IMR-90 (cell line): ENCODE data around the gene GNAT3. TPM values are rescaled to one million over a fixed set of nuclear protein-coding genes. Genes with fewer than 3 reads are reported as not detected.

Experiments
- ATAC-seq: fragments of 200-7000 bp; cut with Tn5 transposase; 2 replicates; pipeline ENCODE4 v1.9.1; 2020; ENCODE audit warnings: low read depth, mild to moderate bottlenecking, moderate library complexity
- BruUV-seq: library from RNA; stranded (reverse); fragments of 400-500 nt; replicated peaks from 2 replicates; lab custom pipeline; 2021; lab: Mats Ljungman, UMichigan
- CTCF ChIA-PET: fragments of 300-600 bp; formaldehyde crosslinking; extraction: SDS; loops from one replicate; lab custom pipeline; 2021; ENCODE audit warnings: antibody characterized with exemption; lab: Yijun Ruan, JAX
- POLR2A ChIA-PET: fragments of 300-600 bp; sonication (Branson Sonifier 250); formaldehyde crosslinking; loops from one replicate; lab custom pipeline; 2022; ENCODE audit warnings: antibody characterized with exemption; ENCODE audit not compliant: unreplicated experiment; lab: Charles Lee
- DNase-seq: peaks from one replicate; pipeline ENCODE4 v3.0.0; 2013
- H2AFZ ChIP-seq: replicated peaks from 2 replicates; pipeline ENCODE3; 2013; ENCODE audit warnings: low read length, mild to moderate bottlenecking; ENCODE audit not compliant: poor library complexity
- H2AK5ac ChIP-seq: 2 replicates; pipeline ENCODE4 v1.6.1; 2013; ENCODE audit warnings: low read depth, low read length, inconsistent platforms
- H2AK9ac ChIP-seq: replicated peaks from 2 replicates; pipeline ENCODE3; 2013; ENCODE audit warnings: mild to moderate bottlenecking, low read depth, low read length, moderate library complexity; ENCODE audit not compliant: poor library complexity
- H2BK120ac ChIP-seq: 2 replicates; pipeline ENCODE4 v1.6.1; 2013; ENCODE audit warnings: low read depth, low read length, inconsistent platforms
- H2BK15ac ChIP-seq: 3 replicates; pipeline ENCODE4 v1.6.1; 2013; ENCODE audit warnings: low read depth, low read length, inconsistent platforms
- H2BK20ac ChIP-seq: 2 replicates; pipeline ENCODE4 v1.6.1; 2013; ENCODE audit warnings: low read depth, mild to moderate bottlenecking, inconsistent platforms, low read length, moderate library complexity
- H2BK5ac ChIP-seq: 2 replicates; pipeline ENCODE4 v1.6.1; 2013; ENCODE audit warnings: mild to moderate bottlenecking, low read depth, low read length, inconsistent platforms; ENCODE audit not compliant: poor library complexity, severe bottlenecking
- H3K14ac ChIP-seq: replicated peaks from 2 replicates; pipeline ENCODE4 v1.6.1; 2013; ENCODE audit warnings: low read depth, low read length, inconsistent platforms
- H3K18ac ChIP-seq: 2 replicates; pipeline ENCODE4 v1.6.1; 2013; ENCODE audit warnings: low read depth, low read length, control low read depth
- H3K23ac ChIP-seq: 2 replicates; pipeline ENCODE4 v1.6.1; 2013; ENCODE audit warnings: low read depth, low read length, inconsistent platforms
- H3K27ac ChIP-seq: 2 replicates; pipeline ENCODE4 v1.5.1; 2013; ENCODE audit warnings: mild to moderate bottlenecking, control low read depth, low read length; ENCODE audit not compliant: insufficient read depth
- H3K27me3 ChIP-seq: 2 replicates; pipeline ENCODE4 v1.6.1; 2013; ENCODE audit warnings: low read length; ENCODE audit not compliant: control insufficient read depth, insufficient read depth
- H3K36me3 ChIP-seq: 2 replicates; pipeline ENCODE4 v1.6.1; 2013; ENCODE audit warnings: low read length, mixed read lengths; ENCODE audit not compliant: control insufficient read depth, insufficient read depth
- H3K4ac ChIP-seq: 2 replicates; pipeline ENCODE4 v1.6.1; 2013; ENCODE audit warnings: low read depth, low read length, inconsistent platforms
- H3K4me1 ChIP-seq: 2 replicates; pipeline ENCODE4 v1.6.1; 2013; ENCODE audit warnings: low read length, mixed read lengths; ENCODE audit not compliant: control insufficient read depth, insufficient read depth
- H3K4me2 ChIP-seq: 2 replicates; pipeline ENCODE4 v1.6.1; 2013; ENCODE audit warnings: low read depth, mild to moderate bottlenecking, control low read depth, low read length, moderate library complexity
- H3K4me3 ChIP-seq: 2 replicates; pipeline ENCODE4 v1.5.1; 2013; ENCODE audit warnings: low read depth, mild to moderate bottlenecking, control low read depth, low read length, moderate library complexity; ENCODE audit not compliant: insufficient read depth
- H3K56ac ChIP-seq: 2 replicates; pipeline ENCODE4 v1.6.1; 2013; ENCODE audit warnings: low read length, inconsistent platforms; ENCODE audit not compliant: insufficient read depth; ENCODE audit errors: extremely low read depth
- H3K79me1 ChIP-seq, 2 experiments: 2 replicates each; pipeline ENCODE4 v1.6.1; 2013; ENCODE audit warnings: low read length in 2 of 2, inconsistent platforms in 1 of 2, low read depth in 1 of 2
- H3K9ac ChIP-seq: 2 replicates; pipeline ENCODE4 v1.6.1; 2013; ENCODE audit warnings: low read depth, low read length, control low read depth
- H3K9me1 ChIP-seq: 2 replicates; pipeline ENCODE4 v1.6.1; 2013; ENCODE audit warnings: low read length, inconsistent platforms; ENCODE audit not compliant: insufficient read depth
- H3K9me3 ChIP-seq: 2 replicates; pipeline ENCODE4 v1.6.1; 2013; ENCODE audit warnings: low read length; ENCODE audit not compliant: control insufficient read depth, insufficient read depth
- H4K20me1 ChIP-seq: 2 replicates; pipeline ENCODE4 v1.6.1; 2013; ENCODE audit warnings: low read length, inconsistent platforms; ENCODE audit not compliant: insufficient read depth
- H4K5ac ChIP-seq: 2 replicates; pipeline ENCODE4 v1.6.1; 2013; ENCODE audit warnings: mild to moderate bottlenecking, low read depth, low read length, control low read depth
- H4K8ac ChIP-seq, 2 experiments: 2 replicates each; pipeline ENCODE4 v1.6.1; 2013; ENCODE audit warnings: low read depth in 2 of 2, low read length in 2 of 2, control low read depth in 1 of 2, inconsistent platforms in 1 of 2
- H4K91ac ChIP-seq: 2 replicates; pipeline ENCODE4 v1.6.1; 2013; ENCODE audit warnings: low read depth, low read length, inconsistent platforms; ENCODE audit not compliant: insufficient read depth
- BHLHE40 ChIP-seq: fragments of 150-350 bp; IDR thresholded peaks from 2 replicates; pipeline ENCODE4 v1.6.1; 2016; ENCODE audit warnings: mild to moderate bottlenecking, low read depth, low read length
- CEBPB ChIP-seq: IDR thresholded peaks from 2 replicates; pipeline ENCODE4 v1.6.1; 2012; ENCODE audit warnings: low read depth, low read length, improper control_type of control experiment
- CHD1 ChIP-seq: IDR thresholded peaks from 2 replicates; pipeline ENCODE4 v1.6.1; 2012; ENCODE audit warnings: low read depth, low read length, improper control_type of control experiment
- CTCF ChIP-seq: conservative IDR thresholded peaks from 2 replicates; pipeline ENCODE4 v1.5.1; 2012; ENCODE audit warnings: mild to moderate bottlenecking, low read depth, low read length, improper control_type of control experiment
- ELK1 ChIP-seq: fragments of 150-350 bp; IDR thresholded peaks from 2 replicates; pipeline ENCODE4 v1.6.1; 2016; ENCODE audit warnings: low read depth, mild to moderate bottlenecking, low read length, moderate library complexity, borderline replicate concordance
- FOS ChIP-seq: fragments of 150-350 bp; IDR thresholded peaks from 2 replicates; pipeline ENCODE4 v1.6.1; 2016; ENCODE audit warnings: low read depth, low read length
- MAFK ChIP-seq: IDR thresholded peaks from 2 replicates; pipeline ENCODE4 v1.6.1; 2012; ENCODE audit warnings: low read depth, low read length, improper control_type of control experiment
- MAZ ChIP-seq: IDR thresholded peaks from 2 replicates; pipeline ENCODE4 v1.6.1; 2012; ENCODE audit warnings: low read depth, mild to moderate bottlenecking, low read length, improper control_type of control experiment, moderate library complexity, borderline replicate concordance
- MXI1 ChIP-seq: IDR thresholded peaks from 2 replicates; pipeline ENCODE4 v1.6.1; 2012; ENCODE audit warnings: low read depth, mild to moderate bottlenecking, low read length, moderate library complexity, borderline replicate concordance
- NFE2L2 ChIP-seq: fragments of 150-350 bp; IDR thresholded peaks from 2 replicates; pipeline ENCODE4 v1.6.1; 2016; ENCODE audit warnings: low read depth, mild to moderate bottlenecking, low read length
- POLR2A ChIP-seq: IDR thresholded peaks from 2 replicates; pipeline ENCODE4 v1.6.1; 2012; ENCODE audit warnings: mild to moderate bottlenecking, low read depth, low read length
- RAD21 ChIP-seq: IDR thresholded peaks from 2 replicates; pipeline ENCODE4 v1.6.1; 2012; ENCODE audit warnings: low read length, improper control_type of control experiment
- RCOR1 ChIP-seq: IDR thresholded peaks from 2 replicates; pipeline ENCODE4 v1.6.1; 2012; ENCODE audit warnings: mild to moderate bottlenecking, low read length, improper control_type of control experiment; ENCODE audit not compliant: insufficient replicate concordance
- RFX5 ChIP-seq: IDR thresholded peaks from 2 replicates; pipeline ENCODE4 v1.8.0; 2012; ENCODE audit warnings: low read depth, mild to moderate bottlenecking, low read length, moderate library complexity
- SMC3 ChIP-seq: fragments of 150-350 bp; IDR thresholded peaks from 2 replicates; pipeline ENCODE4 v1.6.1; 2016; ENCODE audit warnings: low read depth, mild to moderate bottlenecking, antibody characterized with exemption, low read length, moderate library complexity
- USF2 ChIP-seq: fragments of 150-350 bp; IDR thresholded peaks from 2 replicates; pipeline ENCODE4 v1.6.1; 2017; ENCODE audit warnings: mild to moderate bottlenecking, antibody characterized with exemption, low read length, low read depth
- WGBS, 2 experiments: methylation state at CpG; one replicate each; pipeline versions ENCODE4 v1.1.5 to v1.1.7; 2013; ENCODE audit warnings: missing lambda C conversion rate in 2 of 2; ENCODE audit not compliant: insufficient read length in 1 of 2; ENCODE audit errors: extremely low coverage in 2 of 2; 5-methylcytosine and 5-hydroxymethylcytosine counted together
- dilution Hi-C: fragments of 300-500 bp; cut with HindIII; formaldehyde crosslinking; loops from one replicate; pipeline ENCODE4 v1.14.3; 2018; ENCODE audit warnings: low sequenced_read_pairs; ENCODE audit not compliant: unreplicated experiment
- in situ Hi-C: fragments of 300-500 bp; cut with MboI; formaldehyde crosslinking; loops from 3 replicates; pipeline ENCODE4 v1.14.3; 2019; ENCODE audit warnings: low sequenced_read_pairs, inconsistent platforms, mixed read lengths
- intact Hi-C: fragments of 100-400 bp; cut with micrococcal nuclease; formaldehyde crosslinking; loops from 2 replicates; pipeline ENCODE4 v1.10.0; 2022
- polyA plus RNA-seq, 3 experiments: library from polyadenylated mRNA; depleted of rRNA; stranded (reverse); fragments of >200 nt; gene quantifications; 2 replicates each; pipeline ENCODE4 v1.2.3, GENCODE V29; 2012; ENCODE audit warnings: low replicate concordance in 1 of 3
- total RNA-seq: library from RNA; depleted of rRNA; stranded (reverse); fragments of >200 nt; gene quantifications from 2 replicates; pipeline ENCODE4 v1.2.3, GENCODE V29; 2012

The GNAT3 gene
- total and polyA plus RNA-seq, 2 of the 4 experiments (the other 2 are of a cell fraction) = not detected

- no peak for TF ChIP-seq MXI1
- no peak for TF ChIP-seq SMC3
- no peak for TF ChIP-seq BHLHE40
- no peak for TF ChIP-seq RCOR1
- TF ChIP-seq RAD21 = no peak
- TF ChIP-seq RFX5 = no peak
- TF ChIP-seq CTCF = no peak
- TF ChIP-seq FOS = no peak
- TF ChIP-seq ELK1 = no peak
- TF ChIP-seq CEBPB = no peak
- no peak for TF ChIP-seq POLR2A
- TF ChIP-seq USF2 = no peak
- TF ChIP-seq CHD1 = no peak
- no peak for TF ChIP-seq NFE2L2
- TF ChIP-seq MAZ = no peak
- TF ChIP-seq MAFK = no peak
- peaks cover 4% of the 10 kb centered on the region; the same call in 1 of the 2 replicates for H3K4me1 ChIP-seq
- intact Hi-C loops (no loop called here), dilution Hi-C loops (no loop called here), in situ Hi-C loops (no loop called here)
- no peak overlapping the region for H2BK120ac ChIP-seq
- no peak overlapping the region for H3K23ac ChIP-seq
- no peak overlapping the region for H3K14ac ChIP-seq
- H3K56ac ChIP-seq = no peak overlapping the region
- H3K79me1 ChIP-seq = no peaks in the 10 kb centered on the region
- CTCF ChIA-PET = no interaction called here
- H4K91ac ChIP-seq = no peak overlapping the region
- DNase-seq (no peak), ATAC-seq (no peak)
- no peaks in the 10 kb centered on the region for H3K36me3 ChIP-seq
- no peak overlapping the region for H3K27ac ChIP-seq
- no peaks in the 10 kb centered on the region for H3K9me3 ChIP-seq
- peaks cover 2% of the 10 kb centered on the region; the same call in 1 of the 2 replicates for H3K9me1 ChIP-seq
- POLR2A ChIA-PET = no interaction called here
- no peak overlapping the region for H2AFZ ChIP-seq
- H3K18ac ChIP-seq = no peak overlapping the region
- no peak overlapping the region for H2BK15ac ChIP-seq
- H4K8ac ChIP-seq = no peak overlapping the region
- no peak overlapping the region for H3K4ac ChIP-seq
- H3K4me3 ChIP-seq = no peak overlapping the region
- H3K9ac ChIP-seq = no peak overlapping the region
- no peaks in the 10 kb centered on the region for H4K20me1 ChIP-seq
- no peak overlapping the region for H2BK5ac ChIP-seq
- no peak overlapping the region for H2BK20ac ChIP-seq
- no peak overlapping the region for H2AK5ac ChIP-seq
- no peak overlapping the region for H4K5ac ChIP-seq
- no peak overlapping the region for H3K4me2 ChIP-seq
- WGBS, 2 experiments = no CpG with 5 or more reads among the region's 2 CpGs
- no TSS peak for BruUV-seq
- no peaks in the 10 kb centered on the region for H3K27me3 ChIP-seq
- H2AK9ac ChIP-seq = no peak overlapping the region
Measured at GRCh38 chr7:80528689-80529088, 16.8 kb upstream of the GNAT3 start.
